ENCODE data around the gene CORO2B.

DNA sequence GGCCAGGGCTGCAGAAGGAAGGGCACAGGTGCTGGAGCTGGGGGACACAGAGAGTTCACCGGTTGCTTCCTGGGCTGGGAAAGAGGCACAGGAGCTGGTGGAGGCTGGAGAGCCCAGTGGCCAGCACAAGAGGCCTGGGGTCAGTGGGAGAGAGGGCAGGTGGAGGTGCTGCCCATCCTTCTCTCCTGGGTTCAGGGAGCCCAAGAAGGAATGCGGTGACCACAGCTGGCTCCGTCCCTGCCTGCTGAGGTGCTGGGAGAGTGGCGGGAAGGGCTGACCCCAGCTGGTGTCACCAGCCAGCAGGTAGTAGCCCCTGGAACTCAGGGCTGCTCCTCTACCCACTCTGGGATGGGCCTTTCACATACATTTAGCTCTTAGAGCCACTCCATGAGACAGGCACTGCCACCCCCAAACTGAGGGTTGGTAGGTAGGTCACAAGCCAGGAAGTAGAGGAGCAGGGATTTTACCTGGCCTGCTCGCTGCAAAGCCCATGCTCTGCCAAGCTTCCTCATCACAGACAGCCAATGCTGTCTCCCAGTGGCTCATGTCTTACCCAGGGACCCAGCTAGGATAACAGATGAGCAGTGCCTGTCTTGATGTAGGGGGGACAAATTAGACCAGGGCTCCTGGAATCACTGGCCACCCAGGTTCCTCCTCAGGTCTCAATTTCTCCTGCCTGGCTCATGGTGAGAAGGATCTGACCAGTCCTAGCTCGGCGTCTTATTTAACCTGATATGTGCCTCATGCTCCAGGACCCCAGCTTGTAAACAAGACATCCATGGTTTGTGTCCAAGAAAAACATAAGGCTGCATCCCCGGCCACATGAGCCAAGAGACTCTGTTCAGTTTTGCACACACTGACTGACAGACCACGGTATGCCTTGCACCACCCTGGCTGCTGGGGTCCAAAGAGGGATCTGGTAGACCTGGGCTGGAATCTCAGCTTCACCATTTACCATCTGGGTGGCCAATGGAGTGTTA, 119.2 kb downstream of the CORO2B start:
- TF ChIP-seq, protein P1, sequence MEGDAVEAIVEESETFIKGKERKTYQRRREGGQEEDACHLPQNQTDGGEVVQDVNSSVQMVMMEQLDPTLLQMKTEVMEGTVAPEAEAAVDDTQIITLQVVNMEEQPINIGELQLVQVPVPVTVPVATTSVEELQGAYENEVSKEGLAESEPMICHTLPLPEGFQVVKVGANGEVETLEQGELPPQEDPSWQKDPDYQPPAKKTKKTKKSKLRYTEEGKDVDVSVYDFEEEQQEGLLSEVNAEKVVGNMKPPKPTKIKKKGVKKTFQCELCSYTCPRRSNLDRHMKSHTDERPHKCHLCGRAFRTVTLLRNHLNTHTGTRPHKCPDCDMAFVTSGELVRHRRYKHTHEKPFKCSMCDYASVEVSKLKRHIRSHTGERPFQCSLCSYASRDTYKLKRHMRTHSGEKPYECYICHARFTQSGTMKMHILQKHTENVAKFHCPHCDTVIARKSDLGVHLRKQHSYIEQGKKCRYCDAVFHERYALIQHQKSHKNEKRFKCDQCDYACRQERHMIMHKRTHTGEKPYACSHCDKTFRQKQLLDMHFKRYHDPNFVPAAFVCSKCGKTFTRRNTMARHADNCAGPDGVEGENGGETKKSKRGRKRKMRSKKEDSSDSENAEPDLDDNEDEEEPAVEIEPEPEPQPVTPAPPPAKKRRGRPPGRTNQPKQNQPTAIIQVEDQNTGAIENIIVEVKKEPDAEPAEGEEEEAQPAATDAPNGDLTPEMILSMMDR (IDR thresholded peaks at IDR 0.05; ENCODE audit: low read length) = no peak
- TF ChIP-seq EZH2 (optimal IDR thresholded peaks at IDR 0.05; ENCODE audit: low read depth, low read length) (no peak), EZH2phosphoT487 (IDR thresholded peaks at IDR 0.05; ENCODE audit: low read length) (no peak)
